Central memory CD4-positive, alpha-beta T cell (primary cell): ENCODE data around the gene ENPP1.
"Not testable (repeated sequence)": the region's sequence is repeated elsewhere in the genome, so short reads cannot be mapped to it uniquely, and the experiment has no call there.

Experiments used
- DNase-seq: peaks from one replicate; pipeline ENCODE4 v3.0.0; 2022

Gene ENPP1

DNA sequence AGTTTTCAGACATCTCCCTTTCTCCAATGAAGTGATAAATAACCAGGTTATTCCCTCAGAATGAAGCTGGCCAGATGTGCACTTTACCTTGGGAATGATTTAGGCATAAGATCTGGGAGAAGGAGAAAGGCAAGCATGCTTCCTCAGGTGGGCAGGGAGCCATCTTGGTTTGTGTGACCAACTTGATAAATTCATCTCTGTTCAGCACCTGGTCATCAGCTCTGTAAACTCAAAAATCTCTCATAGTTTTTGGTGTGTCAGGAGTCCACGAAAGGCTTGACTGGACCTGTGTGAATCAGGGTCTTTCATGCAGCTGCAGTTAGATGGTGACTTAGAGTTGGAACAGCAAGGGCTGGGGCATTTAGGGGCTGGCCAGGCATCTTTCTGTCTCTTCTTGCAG is 24.5 kb downstream of the ENPP1 start:
- no peak for DNase-seq

DNA sequence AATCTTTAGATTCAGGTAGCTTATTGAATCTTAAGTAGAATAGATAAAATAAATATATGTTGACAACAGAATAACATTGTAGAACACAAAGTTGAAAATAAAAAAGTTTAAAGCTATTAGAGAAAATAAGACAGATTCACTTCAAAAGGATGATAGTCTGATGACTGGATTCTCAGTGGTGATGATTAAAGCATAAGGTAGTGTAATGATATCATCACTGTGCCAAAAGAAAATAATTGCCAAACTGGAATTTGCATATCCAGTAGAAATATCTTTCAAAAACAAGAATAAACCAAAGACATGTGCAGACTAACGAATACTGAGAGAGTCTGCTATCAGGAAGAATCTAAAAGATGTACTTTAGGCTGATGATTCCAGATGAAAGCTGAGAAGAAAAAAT is 30.2 kb downstream of the ENPP1 start:
- DNase-seq, result no peak

- no peak for DNase-seq
Observed at GRCh38 chr6:131839388-131839787, 31.6 kb downstream of the ENPP1 start.

DNA sequence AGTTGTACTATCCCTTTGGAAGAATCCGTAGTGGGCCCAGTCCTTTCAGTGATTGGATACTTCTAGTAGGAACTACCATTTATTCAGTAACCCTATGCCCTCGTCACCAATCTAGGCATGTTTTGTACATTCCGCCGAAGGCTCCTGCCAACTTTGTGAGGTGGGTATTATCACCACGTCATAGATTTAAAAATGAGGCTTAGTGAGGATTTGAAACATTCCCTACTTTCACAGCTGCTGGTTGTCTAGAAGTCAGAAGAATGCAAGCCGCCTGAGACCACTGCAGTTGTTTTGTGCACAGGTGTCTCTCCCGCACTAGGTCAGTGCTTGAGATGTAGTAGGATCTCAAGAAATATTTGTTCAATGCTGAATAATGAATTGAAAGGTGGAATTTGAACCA is 32.6 kb downstream of the ENPP1 start:
- no peak for DNase-seq

DNA sequence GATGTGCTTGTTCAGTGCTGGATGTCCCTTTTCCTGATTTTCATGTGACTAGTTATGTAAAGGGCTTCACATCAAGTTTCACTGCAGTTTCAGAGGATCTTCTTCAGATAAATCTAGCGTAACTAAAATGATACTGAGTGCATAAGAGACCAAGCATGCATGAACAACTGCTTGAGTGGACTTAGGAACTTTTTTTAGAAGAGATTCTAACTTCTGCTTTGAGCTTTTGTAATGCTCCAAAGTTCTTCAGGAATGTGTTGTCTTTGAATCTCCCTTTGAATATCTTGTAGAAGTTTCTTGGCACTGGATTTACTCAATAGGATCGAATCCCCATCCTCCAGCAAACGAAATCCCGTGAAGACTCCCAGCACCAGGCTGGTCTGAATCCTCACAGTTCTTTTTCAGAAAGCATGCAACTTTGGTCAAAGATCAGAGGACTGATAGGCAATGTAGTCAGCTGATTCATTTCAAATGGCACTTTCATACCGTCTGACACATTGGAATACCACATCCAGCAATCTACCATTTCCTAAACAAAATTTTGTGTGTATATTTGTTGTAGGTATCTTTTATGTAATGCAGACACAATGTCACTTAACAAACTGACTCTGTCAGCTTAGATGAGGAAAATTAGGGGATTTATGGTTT is 33.2 kb downstream of the ENPP1 start:
- DNase-seq, result no peak

DNA sequence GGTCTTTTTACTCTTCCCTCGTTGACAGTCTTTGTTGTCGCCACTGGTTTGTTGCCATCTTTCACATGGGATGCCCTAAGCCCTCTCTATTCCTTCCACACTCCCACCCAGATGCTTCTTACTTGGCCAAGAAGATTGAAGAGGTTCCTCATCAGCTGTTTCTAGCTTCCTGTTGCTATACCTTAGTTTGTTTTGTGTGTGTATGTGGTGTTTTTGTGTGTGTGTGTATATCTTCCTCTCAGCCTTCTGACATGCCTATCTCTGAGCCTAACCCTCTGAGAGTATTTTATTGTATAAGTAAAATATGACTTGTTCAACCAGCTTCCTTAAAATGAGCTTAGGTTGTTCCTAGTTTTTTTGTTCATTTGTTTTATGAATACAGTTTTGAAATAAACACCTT is 35.9 kb downstream of the ENPP1 start:
- no peak for DNase-seq

GRCh38 chr6:131844243-131844841 is 36.5 kb downstream of the ENPP1 start:
- DNase-seq, result no peak

- DNase-seq, result no peak
Observed at GRCh38 chr6:131846023-131846663, 38.3 kb downstream of the ENPP1 start.

GRCh38 chr6:131846905-131847304 is 39.1 kb downstream of the ENPP1 start:
- no peak for DNase-seq

- no peak for DNase-seq
Observed at GRCh38 chr6:131849799-131850198, 42.0 kb downstream of the ENPP1 start.

GRCh38 chr6:131851049-131851769 is 43.4 kb downstream of the ENPP1 start:
- DNase-seq, result no peak

- no peak for DNase-seq
Observed at GRCh38 chr6:131852200-131852599, 44.4 kb downstream of the ENPP1 start.

- no peak for DNase-seq
Observed at GRCh38 chr6:131854803-131855202, 47.0 kb downstream of the ENPP1 start.

DNA sequence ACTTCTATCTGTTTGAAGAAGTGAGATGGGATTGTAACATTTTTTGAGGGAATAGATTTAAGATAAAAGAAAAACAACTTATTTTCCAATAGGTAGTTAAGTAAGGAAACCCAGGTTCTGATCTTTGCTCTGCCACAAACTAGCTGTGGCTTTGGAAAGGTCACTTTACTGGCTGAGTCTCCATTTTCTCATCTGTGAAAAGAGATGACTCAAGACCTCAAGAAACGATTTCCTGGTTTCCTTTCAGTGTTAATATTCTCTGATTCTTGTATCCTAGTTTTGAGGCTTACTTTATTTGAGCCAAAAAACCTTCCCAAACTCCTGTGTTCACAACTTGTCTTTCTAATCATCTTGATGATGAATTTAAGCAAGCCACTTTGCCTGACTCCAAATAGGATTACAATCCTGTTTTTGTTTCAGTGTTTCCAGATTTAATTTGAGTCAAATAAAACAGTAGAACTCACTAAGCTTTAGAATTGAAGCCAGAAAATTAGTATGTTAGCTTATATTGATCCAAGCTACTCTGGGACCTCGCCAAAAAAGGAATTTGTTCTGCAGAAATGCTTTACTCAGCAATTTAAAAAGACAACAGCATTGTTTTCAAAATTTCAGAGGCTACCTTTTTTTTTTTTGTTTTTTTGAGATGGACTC is 51.1 kb downstream of the ENPP1 start:
- no peak for DNase-seq

DNA sequence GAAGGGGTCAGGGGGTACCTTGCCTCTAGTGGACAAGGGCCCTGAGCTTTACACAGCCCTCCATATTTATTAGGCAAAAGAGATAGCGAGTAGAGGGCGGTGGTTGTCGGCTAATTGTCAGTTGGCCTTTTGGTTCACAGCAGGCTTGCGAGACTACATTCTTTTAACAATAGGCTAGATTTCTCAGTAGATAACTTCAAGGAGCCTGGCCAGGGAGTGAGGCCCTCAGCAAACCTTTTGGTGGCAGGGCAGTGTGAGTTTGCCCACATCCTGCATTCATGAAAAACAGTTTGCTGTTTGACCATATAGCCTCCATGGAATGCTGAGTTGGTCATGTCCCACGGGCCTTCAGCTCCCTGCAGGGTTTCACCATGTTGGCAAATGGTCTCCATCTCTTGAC is 51.8 kb downstream of the ENPP1 start:
- DNase-seq, result not testable (repeated sequence)

DNA sequence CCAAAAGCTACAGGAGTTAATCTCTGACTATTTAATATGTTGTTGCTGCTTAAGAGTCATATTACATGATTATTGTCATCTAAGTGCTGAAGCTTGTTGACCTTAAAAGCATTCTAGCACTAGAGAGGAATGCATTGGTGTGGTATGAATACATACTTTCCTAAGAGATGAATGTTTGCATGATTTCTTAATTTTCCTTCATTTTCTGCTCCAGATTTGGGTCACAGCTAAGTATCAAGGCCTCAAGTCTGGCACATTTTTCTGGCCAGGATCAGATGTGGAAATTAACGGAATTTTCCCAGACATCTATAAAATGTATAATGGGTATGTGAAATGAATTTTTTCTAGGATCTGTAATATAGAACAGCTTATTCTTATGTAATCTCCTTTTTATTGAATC is 53.6 kb downstream of the ENPP1 start:
- no peak for DNase-seq

DNA sequence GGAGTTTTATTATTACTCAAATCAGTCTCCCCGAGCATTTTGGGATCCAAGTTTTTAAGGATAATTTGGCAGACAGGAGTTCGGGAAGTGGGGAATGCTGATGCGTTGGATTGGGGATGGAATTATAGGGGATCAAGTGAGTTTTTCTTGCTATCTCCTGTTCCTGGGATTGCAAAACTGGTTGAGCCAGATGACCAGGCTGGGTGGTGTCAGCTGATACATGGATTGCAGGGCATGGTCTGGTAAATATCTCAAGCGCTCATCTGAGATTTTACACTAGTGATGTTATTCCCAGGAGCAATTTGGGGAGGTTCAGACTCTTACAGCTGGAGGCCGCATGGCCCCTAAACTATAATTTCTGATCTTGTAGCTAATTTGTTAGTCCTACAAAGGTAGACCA is 54.7 kb downstream of the ENPP1 start:
- DNase-seq, result no peak

DNA sequence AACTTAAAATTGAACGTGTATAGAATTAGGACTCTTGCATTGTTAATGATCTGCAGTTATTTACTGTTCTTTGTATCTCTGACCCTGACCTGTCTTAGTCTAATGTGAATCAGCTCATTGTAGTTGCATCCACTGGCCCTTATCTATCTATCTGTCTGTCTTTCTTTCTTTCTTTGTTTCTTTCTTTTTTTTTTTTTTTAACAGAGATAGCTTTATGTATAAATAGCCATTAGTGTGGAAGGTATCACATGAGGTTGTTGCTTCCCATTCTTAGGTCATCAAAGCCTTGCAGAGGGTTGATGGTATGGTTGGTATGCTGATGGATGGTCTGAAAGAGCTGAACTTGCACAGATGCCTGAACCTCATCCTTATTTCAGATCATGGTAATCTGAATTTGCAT is 59.9 kb downstream of the ENPP1 start:
- no peak for DNase-seq

- no peak for DNase-seq
Observed at GRCh38 chr6:131868836-131869235, 61.0 kb downstream of the ENPP1 start.

- DNase-seq, result no peak
Observed at GRCh38 chr6:131875647-131876046, 67.8 kb downstream of the ENPP1 start.

GRCh38 chr6:131876545-131876944 is 68.7 kb downstream of the ENPP1 start:
- DNase-seq, result no peak

GRCh38 chr6:131877999-131878789 is 70.4 kb downstream of the ENPP1 start:
- no peak for DNase-seq
